Panc1 (cell line): ENCODE data around the gene HRH2. TPM values are rescaled to one million over a fixed set of nuclear protein-coding genes. Genes with fewer than 3 reads are reported as not detected.

Experiments used
- ATAC-seq: fragments of 200-7000 bp; cut with Tn5 transposase; 2 replicates; pipeline ENCODE4 v1.9.1; 2020; ENCODE audit warnings: mild to moderate bottlenecking, moderate library complexity
- Bru-seq: library from RNA; stranded (reverse); fragments of 400-500 nt; gene quantifications from one replicate; lab custom pipeline; 2021; lab: Mats Ljungman, UMichigan
- BruChase-seq, 2 experiments: library from RNA; stranded (reverse); fragments of 400-500 nt; gene quantifications; one replicate each; lab custom pipeline; 2021; lab: Mats Ljungman, UMichigan
- BruUV-seq: library from RNA; stranded (reverse); fragments of 400-500 nt; replicated peaks from 2 replicates; lab custom pipeline; 2021; lab: Mats Ljungman, UMichigan
- CTCF ChIA-PET: fragments of 300-600 bp; sonication (Branson Sonifier 250); formaldehyde crosslinking; loops from one replicate; lab custom pipeline; 2022; ENCODE audit warnings: antibody characterized with exemption; lab: Charles Lee
- POLR2A ChIA-PET: fragments of 300-600 bp; sonication (Branson Sonifier 250); formaldehyde crosslinking; loops from one replicate; lab custom pipeline; 2022; ENCODE audit warnings: antibody characterized with exemption; lab: Charles Lee
- DNase-seq: peaks from one replicate; pipeline ENCODE4 v3.0.0-alpha.2; 2010; ENCODE audit warnings: low read depth, low spot score
- H3K27ac ChIP-seq: 2 replicates; pipeline ENCODE4 v1.5.1; 2011; ENCODE audit warnings: mild to moderate bottlenecking, low read length, inconsistent platforms
- H3K27me3 ChIP-seq: fragments of 200-500 bp; sonication (Bioruptor generic); 2 replicates; pipeline ENCODE4 v1.6.0; 2014; ENCODE audit warnings: low read length, inconsistent platforms; ENCODE audit not compliant: control insufficient read depth, insufficient read depth
- H3K36me3 ChIP-seq: fragments of 200-500 bp; sonication (Bioruptor generic); 2 replicates; pipeline ENCODE4 v1.5.1; 2014; ENCODE audit warnings: inconsistent platforms, mild to moderate bottlenecking, low read length, moderate library complexity; ENCODE audit not compliant: control insufficient read depth, insufficient read depth
- H3K4me1 ChIP-seq: 2 replicates; pipeline ENCODE4 v1.5.1; 2011; ENCODE audit warnings: inconsistent platforms, mild to moderate bottlenecking, low read length, moderate library complexity; ENCODE audit not compliant: control insufficient read depth, insufficient read depth
- H3K4me3 ChIP-seq, 2 experiments: 2 replicates each; pipeline ENCODE4 v1.5.1; 2011 to 2012; ENCODE audit warnings: low read depth in 2 of 2, low read length in 2 of 2, mild to moderate bottlenecking in 2 of 2, inconsistent platforms in 1 of 2, moderate library complexity in 1 of 2
- H3K9me3 ChIP-seq: fragments of 200-500 bp; sonication (Bioruptor generic); 2 replicates; pipeline ENCODE4 v1.5.1; 2014; ENCODE audit warnings: low read depth, mild to moderate bottlenecking, inconsistent platforms, low read length, moderate library complexity; ENCODE audit not compliant: control insufficient read depth, insufficient read depth
- CTCF ChIP-seq: fragments of 450-650 bp; IDR thresholded peaks from 2 replicates; pipeline ENCODE4 v1.5.1; 2017; ENCODE audit warnings: mild to moderate bottlenecking
- POLR2AphosphoS5 ChIP-seq: IDR thresholded peaks from 2 replicates; pipeline ENCODE4 v1.6.1; 2012; ENCODE audit warnings: mild to moderate bottlenecking, low read depth, low read length, moderate library complexity
- REST ChIP-seq, 2 experiments: IDR thresholded peaks; 2 replicates each; pipeline ENCODE4 v1.6.1; 2011 to 2012; ENCODE audit warnings: low read depth in 2 of 2, control low read depth in 1 of 2, low read length in 1 of 2, mild to moderate bottlenecking in 1 of 2, moderate library complexity in 1 of 2; ENCODE audit not compliant: insufficient read depth in 1 of 2
- TCF7L2 ChIP-seq: IDR thresholded peaks from 2 replicates; pipeline ENCODE4 v1.6.1; 2011; ENCODE audit warnings: mild to moderate bottlenecking, low read depth, low read length, inconsistent platforms
- in situ Hi-C: cut with HindIII; loops from 2 replicates; pipeline ENCODE4 v1.10.0; 2016; ENCODE audit warnings: low sequenced_read_pairs, low pct_unique_long_range_greater_than_20kb
- intact Hi-C: fragments of 100-400 bp; cut with micrococcal nuclease; formaldehyde crosslinking; loops from one replicate; pipeline ENCODE4 v1.10.0; 2022; ENCODE audit not compliant: unreplicated experiment
- long read RNA-seq: library from polyadenylated mRNA; unstranded; transcript quantifications from one replicate; pipeline ENCODE4 v2.0.0, GENCODE V29; 2021; ENCODE audit not compliant: unreplicated experiment
- polyA plus RNA-seq: library from polyadenylated mRNA; unstranded; fragments of >200 nt; gene quantifications from one replicate; pipeline ENCODE4 v1.2.1, GENCODE V29; 2012; ENCODE audit warnings: missing spikeins; ENCODE audit not compliant: insufficient read length
- total RNA-seq: library from RNA; stranded (reverse); gene quantifications from one replicate; pipeline ENCODE4 v1.2.1, GENCODE V29; 2021; ENCODE audit not compliant: unreplicated experiment

Gene HRH2
- total RNA-seq (0.33 TPM), Bru-seq, nascent RNA (percentile 17 among the genes with signal in this experiment), BruChase-seq, experiment 1, labeled RNA remaining after a 2-hour chase (percentile 15 among the genes with signal in this experiment), BruChase-seq, experiment 2, labeled RNA remaining after a 6-hour chase (percentile 12 among the genes with signal in this experiment)
- polyA plus RNA-seq, result 0.11 TPM
- long read RNA-seq, partial matches to known transcripts, result 1 of 1 reads
- long read RNA-seq, other reads (novel, unspliced or antisense), result 0 of 1 reads

DNA sequence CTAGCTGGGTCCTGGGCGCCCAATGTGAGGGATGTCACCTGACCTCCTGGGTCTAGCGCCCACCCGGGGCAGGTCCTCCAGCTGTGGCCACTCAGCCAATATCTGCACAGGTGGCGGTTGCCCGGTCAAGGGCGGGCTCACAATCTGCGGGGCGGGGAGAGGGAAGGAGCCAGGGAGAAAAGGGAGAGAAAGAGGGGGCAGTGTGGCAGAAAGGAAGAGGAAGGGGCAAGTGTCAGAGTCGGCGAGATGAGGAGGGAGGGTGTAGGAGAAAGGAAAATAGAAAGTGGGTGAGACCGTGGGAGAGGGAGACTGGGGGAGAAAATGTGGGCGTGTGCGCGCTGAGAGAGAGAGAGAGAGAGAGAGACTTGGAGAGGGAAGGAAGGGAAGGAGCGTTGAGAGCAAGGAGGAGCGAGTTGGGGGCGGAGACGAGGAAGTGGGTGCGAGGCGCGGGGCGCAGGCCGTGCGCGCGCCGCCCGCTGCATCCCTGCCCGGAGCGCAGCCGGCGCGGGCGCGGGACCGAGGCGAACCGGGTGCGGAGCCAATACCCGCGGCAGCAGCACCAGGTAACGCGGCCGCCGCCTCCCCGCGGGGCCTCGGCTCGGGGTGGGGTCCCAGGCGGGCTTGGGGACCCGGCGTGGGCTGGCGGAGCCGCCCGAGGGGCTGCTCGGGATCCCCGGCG is at the start of gene HRH2:
Gene HRH2, plus strand, starts transcription at position 479 of the 679 bp plus-strand sequence. CDS start 25,163 bp downstream, outside the sequence.
- Histone ChIP-seq H3K27ac (no peak within 1 kb of the TSS), H3K4me1 (no peaks in the 10 kb centered on the region), H3K9me3 (no peaks in the 10 kb centered on the region), H3K36me3 (no peaks in the 10 kb centered on the region), H3K27me3 (peaks cover 9% of the 10 kb centered on the region), H3K4me3 (peak within 1 kb of the TSS; percentile 23 to 33)
- intact Hi-C loops, result loop anchor here (10.0 kb wide), 1 partner anchor 93 kb away; no protein-coding TSS in a partner anchor
- CTCF ChIA-PET, result no interaction called here
- peak; percentile 62 for ATAC-seq
- TF ChIP-seq REST (IDR thresholded peaks at IDR 0.05; ENCODE audit: insufficient read depth in 1 of 2, low read depth in 2 of 2, low read length in 1 of 2) (no peak), TCF7L2 (no peak), POLR2AphosphoS5 (no peak), CTCF (no peak)
- POLR2A ChIA-PET, result no interaction called here
- in situ Hi-C loops, result no loop called here
- no peak for DNase-seq
- BruUV-seq, result no TSS peak

DNA sequence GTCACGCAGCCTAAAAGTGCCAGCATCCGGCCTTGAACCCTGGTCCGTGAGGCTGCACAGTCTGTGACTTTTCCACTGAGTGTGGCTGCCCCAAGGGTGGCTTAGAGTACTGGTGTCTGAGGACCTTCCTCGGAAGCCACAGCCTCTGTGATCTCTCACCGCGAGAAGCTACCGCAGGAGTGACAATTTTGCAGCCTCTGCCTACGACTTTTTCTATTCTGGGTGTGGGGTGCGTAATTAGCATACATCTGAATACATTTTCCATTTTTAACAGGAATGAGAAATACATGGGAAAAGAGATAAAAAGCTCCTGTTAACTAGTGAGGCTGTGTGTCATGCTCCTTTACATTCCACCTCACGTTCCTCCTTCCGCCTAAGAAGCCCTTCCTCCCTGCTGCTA is 48.3 kb upstream of the HRH2 start:
- BruUV-seq, result no TSS peak
- DNase-seq, result no peak
- ChIA-PET POLR2A (no interaction called here), CTCF (no interaction called here)
- Histone ChIP-seq H3K36me3 (no peaks in the 10 kb centered on the region), H3K9me3 (no peaks in the 10 kb centered on the region), H3K27ac (no peak overlapping the region), H3K4me3 (no peak overlapping the region), H3K27me3 (peaks cover 6% of the 10 kb centered on the region; the same call in 1 of the 2 replicates), H3K4me1 (no peaks in the 10 kb centered on the region)
- TF ChIP-seq TCF7L2 (no peak), CTCF (no peak), POLR2AphosphoS5 (no peak)
- in situ Hi-C loops, result no loop called here
- ATAC-seq, result no peak
- intact Hi-C loops, result no loop called here
